Stimulated activated CD8-positive, alpha-beta memory T cell treated with anti-CD3 and anti-CD28 coated beads, Interleukin-12 subunit alpha, Interleukin-12 subunit beta, amount 100 ng/mL, for 24 hours (primary cell): ENCODE measurements around the gene BID.

Experiments
- DNase-seq: peaks from one replicate; pipeline ENCODE4 v3.0.0-alpha.2; 2020; ENCODE audit errors: extremely low read depth

Gene BID

DNA sequence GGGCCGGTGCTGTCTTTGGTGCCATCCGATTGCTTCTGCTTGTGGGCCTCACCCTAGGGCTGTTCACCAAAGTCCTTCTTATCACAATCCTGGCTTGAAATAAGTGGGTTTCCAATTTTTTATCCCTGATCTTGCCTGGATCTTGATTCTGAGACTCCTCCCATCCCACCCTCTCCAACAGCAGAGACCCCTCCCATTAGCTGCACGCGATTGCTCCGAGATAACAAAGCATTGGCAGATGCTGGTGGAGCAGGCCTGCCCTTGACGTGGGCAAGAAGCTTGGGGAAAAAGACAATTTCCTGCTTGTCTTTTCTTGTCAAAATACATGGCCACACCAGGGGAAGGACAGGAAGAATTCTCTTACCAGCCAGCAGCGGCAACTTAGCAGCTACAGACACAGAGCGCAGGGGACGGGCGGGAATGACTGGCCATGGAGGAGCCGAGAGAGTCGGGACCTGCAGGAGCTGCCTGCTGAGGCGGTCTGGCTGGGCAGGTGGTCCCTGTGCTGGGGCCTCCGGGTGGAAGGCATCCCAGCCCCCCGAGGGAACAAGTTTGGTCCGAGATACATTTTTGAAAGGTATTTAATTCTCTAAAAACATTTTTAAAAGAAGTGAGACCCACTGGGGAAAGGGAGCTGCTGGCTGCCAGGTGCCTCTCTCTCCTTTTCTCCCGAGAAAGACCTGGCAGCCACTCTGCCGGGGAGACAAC, 9.7 kb upstream of the BID start:
- DNase-seq, result no peak

DNA sequence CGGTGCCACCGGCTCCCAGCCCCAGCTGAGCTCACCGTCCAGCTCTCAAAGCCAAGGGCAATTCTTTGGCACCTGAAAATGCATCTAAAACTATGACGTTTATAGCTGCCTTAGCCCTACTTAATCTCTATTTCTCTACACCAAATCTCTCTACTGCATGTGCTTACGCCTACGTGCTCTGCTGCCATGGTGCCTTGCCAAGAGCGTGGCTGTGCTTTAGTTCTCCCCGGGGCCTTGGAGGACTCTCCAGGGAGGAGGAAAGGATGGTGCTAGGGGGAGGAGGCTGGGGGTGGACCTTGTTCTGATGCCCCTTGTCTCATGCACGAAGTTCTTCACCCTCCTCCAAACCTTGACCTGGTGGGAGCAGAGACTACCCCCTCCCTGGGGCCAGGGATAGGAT, 9.0 kb upstream of the BID start:
- no peak for DNase-seq

GRCh38 chr22:17782621-17783020, 8.4 kb upstream of the BID start:
- DNase-seq, result no peak

DNA sequence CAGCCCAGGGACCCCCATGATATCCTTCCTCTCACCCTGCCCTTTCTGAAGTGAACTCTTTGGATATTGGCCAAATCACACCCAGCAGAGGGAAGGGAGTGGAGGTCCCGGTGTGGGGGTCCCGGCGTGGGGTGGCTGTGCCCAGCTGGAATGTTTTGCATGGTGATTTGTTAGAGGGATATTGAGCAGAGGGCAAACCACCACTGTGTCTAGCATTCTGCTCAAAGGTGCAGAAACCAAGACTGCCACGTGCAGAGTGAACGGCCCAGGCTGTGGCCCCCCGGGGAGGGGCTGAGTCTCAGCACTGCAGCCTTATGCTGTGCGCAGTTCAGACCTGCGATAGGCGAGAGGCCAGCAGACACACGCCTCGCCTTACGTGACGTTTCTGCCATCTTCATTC, 7.9 kb upstream of the BID start:
- DNase-seq, result no peak

- DNase-seq, result no peak
Observed at GRCh38 chr22:17781319-17782031, 7.2 kb upstream of the BID start.

GRCh38 chr22:17780741-17781318, 6.6 kb upstream of the BID start:
- no peak for DNase-seq

GRCh38 chr22:17780116-17780740, 6.0 kb upstream of the BID start:
- no peak for DNase-seq

- DNase-seq, result no peak
Observed at GRCh38 chr22:17779286-17780115, 5.2 kb upstream of the BID start.

GRCh38 chr22:17778412-17778976, 4.2 kb upstream of the BID start:
- DNase-seq, result no peak

- DNase-seq, result no peak
Observed at GRCh38 chr22:17777717-17778044, 3.4 kb upstream of the BID start.

DNA sequence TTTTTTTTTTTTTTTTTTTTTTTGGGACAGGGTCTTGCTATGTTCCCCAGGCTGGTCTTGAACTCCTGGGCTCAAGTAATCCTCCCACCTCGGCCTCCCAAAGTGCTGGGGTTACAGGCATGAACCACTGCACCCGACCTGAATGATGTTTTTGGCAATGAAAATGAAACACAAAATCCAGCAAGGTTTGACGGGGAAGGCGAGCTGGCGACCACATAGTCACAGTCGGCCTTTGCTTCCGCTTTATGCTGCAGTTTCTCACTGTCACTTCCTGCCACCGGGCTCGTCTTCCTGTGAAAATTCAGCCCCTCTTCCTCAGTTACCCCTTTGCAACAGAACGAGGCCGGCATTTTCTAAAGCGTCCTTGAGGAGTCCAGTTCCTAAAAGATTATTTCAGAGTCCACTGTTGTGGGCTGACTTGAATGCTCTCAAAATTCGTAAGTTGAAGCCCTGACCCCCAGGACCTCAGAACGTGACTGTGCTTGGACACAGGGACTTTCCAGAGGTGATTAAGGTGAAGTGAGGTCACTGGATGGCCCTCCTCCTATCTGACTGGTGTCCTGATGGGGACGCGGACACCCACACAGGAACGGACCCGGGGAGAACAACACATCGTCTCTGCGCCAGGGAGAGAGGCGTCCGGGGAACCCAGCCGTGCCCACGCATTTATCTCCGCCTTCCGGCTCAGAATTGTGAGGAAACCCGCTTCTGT, 2.9 kb upstream of the BID start:
- DNase-seq, result no peak

- DNase-seq, result no peak
Observed at GRCh38 chr22:17775781-17776465, 1.7 kb upstream of the BID start.

DNA sequence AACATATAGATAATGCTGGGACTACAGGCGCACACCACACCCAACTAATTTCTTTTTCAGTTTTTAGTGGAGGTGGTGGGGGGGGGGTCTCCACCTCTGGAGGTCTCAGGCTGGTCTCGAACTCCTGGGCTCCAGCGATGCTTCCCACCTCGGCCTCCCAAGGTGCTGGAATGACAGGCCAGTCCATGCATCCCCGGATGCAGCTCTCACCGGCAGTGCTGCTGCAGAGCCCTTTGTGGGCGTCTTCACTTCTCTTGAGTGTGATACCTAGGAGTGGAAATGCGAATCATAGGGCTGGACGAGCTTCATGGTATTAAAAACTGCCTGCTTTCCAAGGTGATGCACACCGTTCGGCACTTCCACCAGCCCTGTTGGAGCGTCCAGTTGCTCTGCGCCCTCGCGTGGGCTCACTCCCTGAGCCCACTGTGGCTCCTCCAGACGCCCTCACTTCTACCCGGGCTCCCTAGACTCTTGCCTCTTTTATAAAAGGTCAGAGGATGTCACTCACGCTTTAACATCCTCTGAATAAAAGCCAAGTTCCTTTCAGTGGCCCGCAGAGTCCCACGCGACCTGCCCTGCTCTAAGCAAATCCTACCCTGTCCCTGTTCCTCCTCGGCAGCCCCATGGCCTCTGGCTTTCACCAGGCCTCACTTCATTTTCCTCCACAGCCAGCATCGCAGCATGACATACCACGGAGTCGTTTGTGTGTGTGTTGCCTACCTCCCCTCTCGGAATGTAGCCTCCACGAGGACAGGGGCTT, 837 bp upstream of the BID start:
- no peak for DNase-seq

- no peak for DNase-seq
Observed at GRCh38 chr22:17773606-17774205, 563 bp downstream of the BID start.

DNA sequence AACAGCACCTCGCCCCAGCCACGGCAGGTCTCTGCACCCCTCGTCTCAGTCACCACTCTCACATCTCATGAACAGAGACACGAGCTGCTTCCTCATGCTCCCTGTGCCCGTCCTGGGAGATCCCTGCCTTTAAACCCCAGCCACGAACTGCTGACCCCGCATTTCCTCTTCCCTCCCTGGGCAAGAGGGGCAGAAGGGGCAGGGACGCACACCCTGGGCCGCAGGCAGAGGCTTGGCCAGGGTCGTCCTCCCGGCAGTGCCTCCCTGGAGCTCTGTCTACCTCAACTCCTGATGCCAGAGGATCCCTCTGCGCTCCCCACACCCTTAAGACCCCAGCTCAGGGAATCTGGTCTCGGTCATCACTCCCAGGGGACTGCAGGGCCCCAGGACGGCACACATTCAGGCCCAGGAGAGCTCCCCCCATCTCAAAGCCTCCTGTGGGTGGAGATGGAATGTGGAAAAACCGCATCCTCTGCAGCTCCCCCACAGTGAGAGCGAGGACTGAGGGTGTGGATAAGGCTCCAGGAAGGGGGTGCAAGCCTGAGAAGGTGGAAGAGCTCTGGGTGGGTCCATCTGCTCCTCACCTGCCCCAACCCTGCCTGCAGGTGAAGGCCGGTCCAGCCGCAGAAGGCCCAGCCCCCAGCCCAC, 1.2 kb downstream of the BID start:
- no peak for DNase-seq

- no peak for DNase-seq
Observed at GRCh38 chr22:17772249-17772957, 1.9 kb downstream of the BID start.

GRCh38 chr22:17770180-17771077, 3.8 kb downstream of the BID start:
- DNase-seq, result no peak
